Adrenal gland (tissue), 5 donors: ENCODE results near the gene RABL2A.
"Not testable (repeated sequence)": the region's sequence is repeated elsewhere in the genome, so short reads cannot be mapped to it uniquely, and the experiment has no call there.

ENCODE experiments used
- POLR2A ChIP-seq, 2 donors: fragments of 450-650 bp; IDR thresholded peaks; one replicate each; pipeline ENCODE4 v1.6.1; 2017; ENCODE audit warnings: antibody characterized with exemption in 2 of 2, mild to moderate bottlenecking in 2 of 2, moderate library complexity in 1 of 2
- TF ChIP-seq, protein P1 (sequence below), 6 experiments: fragments of 450-650 bp in 4 of 6; fragments of 200-600 bp in 2 of 6; sonication (generic) in 1 of 6; IDR thresholded peaks; 1 replicate in 5 of 6; 2 replicates in 1 of 6; pipeline versions ENCODE4 v1.5.1 to v1.8.0; 2016 to 2021; ENCODE audit warnings: antibody characterized with exemption in 6 of 6, mild to moderate bottlenecking in 2 of 6, moderate library complexity in 1 of 6
- donor health status: DM: no; HTN: no; CAD: no.

DNA sequence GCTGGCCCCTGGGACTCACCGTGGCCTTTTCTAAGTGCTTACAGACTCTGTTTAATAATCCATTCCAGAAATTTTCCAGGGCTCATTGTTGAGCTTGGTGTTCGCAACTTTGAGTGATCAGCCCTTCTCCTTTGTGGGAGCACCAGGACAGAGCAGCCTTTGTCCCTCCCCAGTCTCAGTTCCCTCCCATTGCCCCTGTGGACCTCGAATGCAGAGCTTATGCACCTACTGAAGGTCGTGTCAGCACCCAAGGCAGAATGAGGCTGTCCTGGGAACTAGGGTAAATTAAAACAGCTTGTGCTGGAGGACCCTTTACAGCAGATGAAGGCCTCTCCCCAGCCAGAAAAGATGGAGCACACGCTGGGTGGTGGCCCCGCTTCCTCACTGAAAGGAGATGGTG lies 33.8 kb upstream of the RABL2A start:
- TF ChIP-seq, protein P1, sequence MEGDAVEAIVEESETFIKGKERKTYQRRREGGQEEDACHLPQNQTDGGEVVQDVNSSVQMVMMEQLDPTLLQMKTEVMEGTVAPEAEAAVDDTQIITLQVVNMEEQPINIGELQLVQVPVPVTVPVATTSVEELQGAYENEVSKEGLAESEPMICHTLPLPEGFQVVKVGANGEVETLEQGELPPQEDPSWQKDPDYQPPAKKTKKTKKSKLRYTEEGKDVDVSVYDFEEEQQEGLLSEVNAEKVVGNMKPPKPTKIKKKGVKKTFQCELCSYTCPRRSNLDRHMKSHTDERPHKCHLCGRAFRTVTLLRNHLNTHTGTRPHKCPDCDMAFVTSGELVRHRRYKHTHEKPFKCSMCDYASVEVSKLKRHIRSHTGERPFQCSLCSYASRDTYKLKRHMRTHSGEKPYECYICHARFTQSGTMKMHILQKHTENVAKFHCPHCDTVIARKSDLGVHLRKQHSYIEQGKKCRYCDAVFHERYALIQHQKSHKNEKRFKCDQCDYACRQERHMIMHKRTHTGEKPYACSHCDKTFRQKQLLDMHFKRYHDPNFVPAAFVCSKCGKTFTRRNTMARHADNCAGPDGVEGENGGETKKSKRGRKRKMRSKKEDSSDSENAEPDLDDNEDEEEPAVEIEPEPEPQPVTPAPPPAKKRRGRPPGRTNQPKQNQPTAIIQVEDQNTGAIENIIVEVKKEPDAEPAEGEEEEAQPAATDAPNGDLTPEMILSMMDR (IDR thresholded peaks at IDR 0.05): not testable (repeated sequence)
- not testable (repeated sequence) for TF ChIP-seq POLR2A (IDR thresholded peaks at IDR 0.05)
